GM12878 (cell line): ENCODE data around the gene CELSR1. TPM values are rescaled to one million over a fixed set of nuclear protein-coding genes. Genes with fewer than 3 reads are reported as not detected.

Experiments
- ATAC-seq: fragments of 200-7000 bp; cut with Tn5 transposase; 3 replicates; pipeline ENCODE4 v1.9.1; 2020; ENCODE audit warnings: mild to moderate bottlenecking, moderate library complexity
- BruUV-seq: library from RNA; stranded (reverse); fragments of 400-500 nt; replicated peaks from 2 replicates; lab custom pipeline; 2021; lab: Mats Ljungman, UMichigan
- CTCF ChIA-PET: fragments of 300-600 bp; sonication (Branson Sonifier 250); formaldehyde crosslinking; extraction: SDS; loops from one replicate; lab custom pipeline; 2021; ENCODE audit warnings: inconsistent platforms; lab: Yijun Ruan, JAX
- POLR2A ChIA-PET: fragments of 350-600 bp; formaldehyde crosslinking; extraction: SDS; loops from one replicate; lab custom pipeline; 2021; ENCODE audit warnings: inconsistent platforms; lab: Charles Lee
- RAD21 ChIA-PET: fragments of 300-600 bp; sonication (Branson Sonifier 250); formaldehyde crosslinking; loops from one replicate; lab custom pipeline; 2023; ENCODE audit warnings: antibody characterized with exemption; ENCODE audit not compliant: unreplicated experiment; lab: Charles Lee
- SMC1A ChIA-PET: fragments of 300-600 bp; sonication (Branson Sonifier 250); formaldehyde crosslinking; loops from one replicate; lab custom pipeline; 2023; ENCODE audit not compliant: unreplicated experiment, uncharacterized antibody; lab: Charles Lee
- DNase-seq: peaks from one replicate; pipeline ENCODE4 v3.0.0-alpha.2; 2011; ENCODE audit warnings: low read depth, low spot score
- FAIRE-seq: peaks from 3 replicates; lab custom pipeline; 2011; peaks lifted over from hg19 to GRCh38; lab: Jason Lieb, UNC
- H2AFZ ChIP-seq: 2 replicates; pipeline ENCODE4 v1.6.0; 2011; ENCODE audit warnings: low read depth, low read length, control low read depth; ENCODE audit not compliant: control insufficient read depth
- H3K27ac ChIP-seq: 2 replicates; pipeline ENCODE4 v1.5.1; 2011; ENCODE audit warnings: control low read depth; ENCODE audit not compliant: control insufficient read depth, insufficient read depth
- H3K27me3 ChIP-seq, 2 experiments: replicated peaks in 1 of 2; 2 replicates each; pipeline versions ENCODE4 v1.6.0 to v1.6.1; 2011; ENCODE audit warnings: low read length in 1 of 2; ENCODE audit not compliant: control insufficient read depth in 2 of 2, insufficient read depth in 2 of 2
- H3K36me3 ChIP-seq, 2 experiments: 2 replicates each; pipeline ENCODE4 v1.5.1; 2011; ENCODE audit warnings: low read length in 1 of 2; ENCODE audit not compliant: control insufficient read depth in 2 of 2, insufficient read depth in 2 of 2
- H3K4me1 ChIP-seq: 2 replicates; pipeline ENCODE4 v1.6.1; 2011; ENCODE audit warnings: mild to moderate bottlenecking, low read length, moderate library complexity, mixed read lengths; ENCODE audit not compliant: control insufficient read depth, insufficient read depth
- H3K4me2 ChIP-seq: 2 replicates; pipeline ENCODE4 v1.6.0; 2011; ENCODE audit warnings: control low read depth; ENCODE audit not compliant: control insufficient read depth, insufficient read depth
- H3K4me3 ChIP-seq: fragments of 200-600 bp; sonication (generic); 2 replicates; pipeline ENCODE4 v1.5.1; 2016
- H3K79me2 ChIP-seq: 2 replicates; pipeline ENCODE4 v1.6.0; 2011; ENCODE audit warnings: low read length; ENCODE audit not compliant: control insufficient read depth, insufficient read depth
- H3K9ac ChIP-seq: 2 replicates; pipeline ENCODE4 v1.8.0; 2011; ENCODE audit warnings: low read length, control low read depth, mixed read lengths; ENCODE audit not compliant: control insufficient read depth, insufficient read depth
- H3K9me3 ChIP-seq: replicated peaks from 3 replicates; pipeline ENCODE4 v1.5.1; 2011; ENCODE audit warnings: mild to moderate bottlenecking, low read length; ENCODE audit not compliant: control insufficient read depth, insufficient read depth
- H4K20me1 ChIP-seq: 2 replicates; pipeline ENCODE4 v1.6.0; 2011; ENCODE audit not compliant: control insufficient read depth, insufficient read depth
- FOXK2 ChIP-seq: fragments of 450-650 bp; IDR thresholded peaks from 2 replicates; pipeline ENCODE4 v1.6.1; 2017; ENCODE audit warnings: mild to moderate bottlenecking, moderate library complexity
- HCFC1 ChIP-seq: fragments of 150-350 bp; IDR thresholded peaks from 2 replicates; pipeline ENCODE4 v1.6.1; 2014; ENCODE audit warnings: low read length
- IKZF1 ChIP-seq: fragments of 450-650 bp; conservative IDR thresholded peaks from 2 replicates; pipeline ENCODE4 v1.6.1; 2017; ENCODE audit warnings: antibody characterized with exemption, mild to moderate bottlenecking
- RAD21 ChIP-seq: IDR thresholded peaks from 2 replicates; pipeline ENCODE4 v1.6.1; 2011; ENCODE audit warnings: mild to moderate bottlenecking, low read depth, low read length, moderate library complexity; ENCODE audit not compliant: insufficient read depth
- SP1 ChIP-seq: IDR thresholded peaks from one replicate; pipeline ENCODE4 v1.6.1; 2011; ENCODE audit warnings: low read depth, low read length
- SUZ12 ChIP-seq: fragments of 200-600 bp; sonication (generic); IDR thresholded peaks from one replicate; pipeline ENCODE4 v1.6.1; 2018; ENCODE audit warnings: antibody characterized with exemption, mild to moderate bottlenecking; ENCODE audit not compliant: unreplicated experiment
- TARDBP ChIP-seq: IDR thresholded peaks from 2 replicates; pipeline ENCODE4 v1.6.1; 2016; ENCODE audit warnings: borderline replicate concordance
- ZBED1 ChIP-seq: IDR thresholded peaks from 2 replicates; pipeline ENCODE4 v1.6.1; 2016; ENCODE audit warnings: borderline replicate concordance
- ZNF217 ChIP-seq: fragments of 450-650 bp; IDR thresholded peaks from 2 replicates; pipeline ENCODE4 v1.6.1; 2017; ENCODE audit warnings: antibody characterized with exemption, mild to moderate bottlenecking
- ZNF274 ChIP-seq: IDR thresholded peaks from one replicate; pipeline ENCODE4 v1.8.0; 2011; ENCODE audit not compliant: insufficient read length, insufficient read depth
- WGBS: methylation state at CpG from one replicate; pipeline ENCODE4 v1.1.6; 2016; ENCODE audit warnings: low lambda C conversion rate; ENCODE audit not compliant: insufficient replicate concordance, insufficient coverage; ENCODE audit errors: missing lambda C conversion rate; 5-methylcytosine and 5-hydroxymethylcytosine counted together
- in situ Hi-C: fragments of 300-500 bp; cut with MboI; formaldehyde crosslinking; loops from 9 replicates; pipeline ENCODE4 v1.14.3; 2018; ENCODE audit warnings: mixed read lengths
- intact Hi-C: fragments of 100-400 bp; cut with micrococcal nuclease; formaldehyde crosslinking; loops from one replicate; pipeline ENCODE4 v1.14.2; 2022; ENCODE audit not compliant: unreplicated experiment
- polyA plus RNA-seq, 11 experiments: library from polyadenylated mRNA; depleted of rRNA in 4 of 11; unstranded in 6 of 11; stranded (reverse) in 5 of 11; fragments of >200 nt; fragmentation: Nextera tagmentation in 4 of 11; fragmentation: Illumina TruSeq in 1 of 11; extraction: Ambion mirVana in 4 of 11; extraction: Trizol in 1 of 11; gene quantifications; 1 replicate in 1 of 11; 2 replicates in 10 of 11; pipeline versions ENCODE4 v1.2.1 to v1.2.3, GENCODE V29; 2011 to 2016; ENCODE audit warnings: inconsistent platforms in 2 of 11, missing spikeins in 2 of 11, low read depth in 1 of 11
- total RNA-seq, 4 experiments: library from RNA; depleted of rRNA in 3 of 4; stranded (reverse); fragments of >200 nt in 3 of 4; fragmentation: Illumina TruSeq in 1 of 4; extraction: Trizol in 1 of 4; gene quantifications; 2 replicates each; pipeline versions ENCODE4 v1.2.1 to v1.2.3, GENCODE V29; 2013 to 2021
- TF ChIP-seq, protein P1 (sequence below): fragments of 450-650 bp; IDR thresholded peaks from 2 replicates; pipeline ENCODE4 v1.6.1; 2017; ENCODE audit warnings: antibody characterized with exemption, mild to moderate bottlenecking, moderate library complexity
- TF ChIP-seq, protein P2 (sequence below): fragments of 150-350 bp; IDR thresholded peaks from 2 replicates; pipeline ENCODE4 v1.6.1; 2016; ENCODE audit warnings: low read depth, low read length

Gene CELSR1
- total and polyA plus RNA-seq, 10 of the 15 experiments (the other 5 are each of a cell fraction or from before 2014, with no cell fraction given), result 0.05 to 1.7 (median 0.35) TPM; not detected in 2

DNA sequence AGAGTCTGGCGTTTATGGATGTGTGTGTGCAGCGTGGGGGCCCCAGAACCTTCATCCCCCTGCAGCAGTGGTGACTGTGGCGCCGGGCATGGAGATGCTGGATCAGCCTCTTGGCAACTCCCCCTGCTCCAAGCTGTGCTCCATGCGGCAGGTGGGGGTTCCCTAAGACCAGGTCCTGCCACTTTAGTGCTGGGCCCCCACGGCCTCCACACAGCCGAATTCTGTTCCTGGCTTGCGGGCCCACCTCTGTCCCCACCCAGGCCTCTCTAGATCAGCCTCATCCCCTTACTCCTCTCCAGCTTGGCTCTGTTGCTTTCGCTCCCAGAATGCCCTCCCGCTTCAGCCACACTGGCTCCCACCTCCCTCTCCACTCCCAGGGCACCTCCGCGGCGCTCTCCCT is 142.3 kb downstream of the CELSR1 start:
- no peak for DNase-seq
- H3K9ac ChIP-seq, result no peak overlapping the region
- no peaks in the 10 kb centered on the region for H3K4me1 ChIP-seq
- H3K9me3 ChIP-seq, result no peaks in the 10 kb centered on the region
- no peak for ATAC-seq
- 50% methylated on average over 13 of the region's 13 CpGs for WGBS
- TF ChIP-seq ZBED1, result no peak
- TF ChIP-seq RAD21, result no peak
- no peak for TF ChIP-seq SP1
- no peak for TF ChIP-seq SUZ12
- no peak for TF ChIP-seq IKZF1
- TF ChIP-seq HCFC1, result no peak
- TF ChIP-seq, protein P1, sequence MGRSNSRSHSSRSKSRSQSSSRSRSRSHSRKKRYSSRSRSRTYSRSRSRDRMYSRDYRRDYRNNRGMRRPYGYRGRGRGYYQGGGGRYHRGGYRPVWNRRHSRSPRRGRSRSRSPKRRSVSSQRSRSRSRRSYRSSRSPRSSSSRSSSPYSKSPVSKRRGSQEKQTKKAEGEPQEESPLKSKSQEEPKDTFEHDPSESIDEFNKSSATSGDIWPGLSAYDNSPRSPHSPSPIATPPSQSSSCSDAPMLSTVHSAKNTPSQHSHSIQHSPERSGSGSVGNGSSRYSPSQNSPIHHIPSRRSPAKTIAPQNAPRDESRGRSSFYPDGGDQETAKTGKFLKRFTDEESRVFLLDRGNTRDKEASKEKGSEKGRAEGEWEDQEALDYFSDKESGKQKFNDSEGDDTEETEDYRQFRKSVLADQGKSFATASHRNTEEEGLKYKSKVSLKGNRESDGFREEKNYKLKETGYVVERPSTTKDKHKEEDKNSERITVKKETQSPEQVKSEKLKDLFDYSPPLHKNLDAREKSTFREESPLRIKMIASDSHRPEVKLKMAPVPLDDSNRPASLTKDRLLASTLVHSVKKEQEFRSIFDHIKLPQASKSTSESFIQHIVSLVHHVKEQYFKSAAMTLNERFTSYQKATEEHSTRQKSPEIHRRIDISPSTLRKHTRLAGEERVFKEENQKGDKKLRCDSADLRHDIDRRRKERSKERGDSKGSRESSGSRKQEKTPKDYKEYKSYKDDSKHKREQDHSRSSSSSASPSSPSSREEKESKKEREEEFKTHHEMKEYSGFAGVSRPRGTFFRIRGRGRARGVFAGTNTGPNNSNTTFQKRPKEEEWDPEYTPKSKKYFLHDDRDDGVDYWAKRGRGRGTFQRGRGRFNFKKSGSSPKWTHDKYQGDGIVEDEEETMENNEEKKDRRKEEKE, result no peak
- TF ChIP-seq FOXK2, result no peak
- TF ChIP-seq ZNF274, result no peak
- TF ChIP-seq ZNF217, result no peak
- no peak for TF ChIP-seq TARDBP
- TF ChIP-seq, protein P2, sequence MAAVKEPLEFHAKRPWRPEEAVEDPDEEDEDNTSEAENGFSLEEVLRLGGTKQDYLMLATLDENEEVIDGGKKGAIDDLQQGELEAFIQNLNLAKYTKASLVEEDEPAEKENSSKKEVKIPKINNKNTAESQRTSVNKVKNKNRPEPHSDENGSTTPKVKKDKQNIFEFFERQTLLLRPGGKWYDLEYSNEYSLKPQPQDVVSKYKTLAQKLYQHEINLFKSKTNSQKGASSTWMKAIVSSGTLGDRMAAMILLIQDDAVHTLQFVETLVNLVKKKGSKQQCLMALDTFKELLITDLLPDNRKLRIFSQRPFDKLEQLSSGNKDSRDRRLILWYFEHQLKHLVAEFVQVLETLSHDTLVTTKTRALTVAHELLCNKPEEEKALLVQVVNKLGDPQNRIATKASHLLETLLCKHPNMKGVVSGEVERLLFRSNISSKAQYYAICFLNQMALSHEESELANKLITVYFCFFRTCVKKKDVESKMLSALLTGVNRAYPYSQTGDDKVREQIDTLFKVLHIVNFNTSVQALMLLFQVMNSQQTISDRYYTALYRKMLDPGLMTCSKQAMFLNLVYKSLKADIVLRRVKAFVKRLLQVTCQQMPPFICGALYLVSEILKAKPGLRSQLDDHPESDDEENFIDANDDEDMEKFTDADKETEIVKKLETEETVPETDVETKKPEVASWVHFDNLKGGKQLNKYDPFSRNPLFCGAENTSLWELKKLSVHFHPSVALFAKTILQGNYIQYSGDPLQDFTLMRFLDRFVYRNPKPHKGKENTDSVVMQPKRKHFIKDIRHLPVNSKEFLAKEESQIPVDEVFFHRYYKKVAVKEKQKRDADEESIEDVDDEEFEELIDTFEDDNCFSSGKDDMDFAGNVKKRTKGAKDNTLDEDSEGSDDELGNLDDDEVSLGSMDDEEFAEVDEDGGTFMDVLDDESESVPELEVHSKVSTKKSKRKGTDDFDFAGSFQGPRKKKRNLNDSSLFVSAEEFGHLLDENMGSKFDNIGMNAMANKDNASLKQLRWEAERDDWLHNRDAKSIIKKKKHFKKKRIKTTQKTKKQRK, result no peak
- no peak overlapping the region for H3K4me3 ChIP-seq
- H3K27ac ChIP-seq, result no peak overlapping the region
- intact Hi-C loops, result no loop called here
- CTCF ChIA-PET, result no interaction called here
- no peaks in the 10 kb centered on the region for H3K79me2 ChIP-seq
- H2AFZ ChIP-seq, result no peak overlapping the region
- POLR2A ChIA-PET, result no interaction called here
- no peaks in the 10 kb centered on the region for H4K20me1 ChIP-seq
- FAIRE-seq, result no peak
- SMC1A ChIA-PET, result no interaction called here
- no TSS peak for BruUV-seq
- H3K36me3 ChIP-seq, result no peaks in the 10 kb centered on the region
- in situ Hi-C loops, result no loop called here
- RAD21 ChIA-PET, result no interaction called here
- no peak overlapping the region for H3K4me2 ChIP-seq
- H3K27me3 ChIP-seq, result no peaks in the 10 kb centered on the region; a peak in 1 of 4 replicates
